NCI-H2196 treated with DMSO at 0.1 percent for 48 hours (cell line): ENCODE results near the gene KHDC1.
A peak's percentile ranks its signal among the peaks of the same experiment; 100 is the strongest.
"Not testable (repeated sequence)": the region's sequence is repeated elsewhere in the genome, so short reads cannot be mapped to it uniquely, and the experiment has no call there.

Experiments used
- DNase-seq: peaks from one replicate; lab custom pipeline; 2025; ENCODE audit not compliant: unreplicated experiment; lab: John Stamatoyannopoulos, UW

Gene KHDC1, protein sequence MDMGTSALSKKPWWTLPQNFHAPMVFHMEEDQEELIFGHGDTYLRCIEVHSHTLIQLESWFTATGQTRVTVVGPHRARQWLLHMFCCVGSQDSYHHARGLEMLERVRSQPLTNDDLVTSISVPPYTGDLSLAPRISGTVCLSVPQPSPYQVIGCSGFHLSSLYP

DNA sequence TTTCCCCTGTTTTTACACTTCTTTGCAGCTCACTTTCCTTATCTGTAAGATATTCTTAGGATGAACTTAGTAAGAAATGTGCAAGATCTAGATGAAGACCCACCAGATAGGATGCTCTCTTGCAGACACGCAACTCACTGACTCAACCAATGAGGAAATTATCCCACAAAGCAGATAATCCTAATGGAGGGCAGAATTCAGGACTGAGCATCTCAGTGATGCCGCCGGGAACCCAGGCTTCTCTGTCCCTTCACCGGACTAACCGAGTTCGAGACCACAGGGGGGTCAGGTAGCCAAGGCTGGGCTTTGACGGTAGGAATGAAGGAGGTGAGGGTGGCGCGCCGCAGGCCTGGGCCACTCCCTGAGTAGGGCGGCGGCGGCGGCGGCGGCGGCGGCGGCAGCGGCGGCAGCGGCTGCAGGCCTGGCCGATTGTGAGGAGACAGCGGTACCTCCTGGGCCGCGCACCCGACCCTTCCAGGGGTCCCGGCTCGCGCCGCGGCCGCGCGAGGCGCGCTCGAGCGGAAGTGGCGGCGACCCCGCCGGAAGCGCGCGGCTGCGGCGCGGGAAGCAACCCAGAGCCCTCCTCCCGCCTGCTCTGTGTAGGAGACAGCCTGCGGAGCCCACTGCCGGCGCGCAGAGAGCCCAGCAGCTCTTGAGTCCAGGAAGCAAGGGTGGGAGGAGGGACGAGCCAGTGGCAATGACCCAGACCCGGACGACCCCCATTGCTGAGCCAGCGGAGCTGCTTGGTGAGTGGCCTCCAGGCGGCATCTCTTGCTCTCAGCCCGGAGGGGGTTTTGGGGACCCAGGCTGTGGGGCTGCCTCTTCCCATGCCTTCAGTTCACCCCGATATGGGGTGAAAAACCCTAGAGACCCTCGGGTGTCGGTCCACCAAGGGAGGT lies at the start of gene KHDC1:
KHDC1 (minus strand) TSS at position 526 of the 899 bp plus-strand sequence. CDS start 20,679 bp downstream, outside the sequence.
- DNase-seq = peak; percentile 29

DNA sequence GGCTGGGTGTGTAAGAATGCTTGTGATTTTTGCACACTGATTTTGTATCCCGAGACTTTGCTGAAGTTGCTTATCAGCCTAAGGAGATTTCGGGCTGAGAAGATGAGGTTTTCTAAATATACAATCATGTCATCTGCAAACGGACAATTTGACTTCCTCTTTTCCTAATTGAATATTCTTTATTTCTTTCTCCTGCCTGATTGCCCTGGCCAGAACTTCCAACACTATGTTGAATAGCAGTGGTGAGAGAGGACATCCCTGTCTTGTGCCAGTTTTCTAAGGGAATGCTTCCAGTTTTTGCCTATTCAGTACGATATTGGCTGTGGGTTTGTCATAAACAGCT lies 47.5 kb upstream of the KHDC1 start:
- DNase-seq = not testable (repeated sequence)

DNA sequence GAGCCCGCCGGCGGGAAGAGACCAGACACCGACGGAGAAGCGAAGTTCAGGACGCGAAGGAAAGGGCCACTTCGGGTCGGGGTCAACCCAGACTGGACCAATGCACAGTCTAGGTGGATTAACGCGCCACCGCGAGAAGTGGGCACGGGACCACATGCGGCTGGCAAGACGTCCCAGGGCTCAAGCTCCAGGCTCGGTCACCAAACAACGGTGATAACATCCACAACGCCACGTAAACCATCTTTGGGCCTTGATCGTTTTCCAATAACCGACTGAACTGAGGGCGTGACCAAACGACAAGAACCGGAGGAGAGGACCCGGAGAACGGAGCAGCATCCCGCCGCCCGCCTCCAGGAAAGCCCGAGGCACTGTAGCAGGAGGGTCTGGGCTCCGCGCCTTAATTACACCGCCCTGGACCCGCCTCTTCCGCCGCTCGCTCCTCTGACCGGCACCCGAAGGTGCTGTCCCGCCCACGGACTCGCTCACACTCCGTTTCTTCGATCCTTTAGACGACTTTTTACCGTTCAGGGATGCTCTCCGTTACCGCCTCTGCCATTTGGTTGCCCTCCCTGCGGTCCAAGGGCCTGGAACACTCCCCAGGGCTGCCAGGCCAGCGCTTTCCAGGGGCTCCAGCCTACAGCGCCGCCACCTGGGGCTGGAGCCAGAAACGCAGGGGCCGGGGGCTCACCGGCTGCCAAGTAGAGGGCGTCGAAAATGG lies 46.9 kb upstream of the KHDC1 start:
- DNase-seq = peak; percentile 37

DNA sequence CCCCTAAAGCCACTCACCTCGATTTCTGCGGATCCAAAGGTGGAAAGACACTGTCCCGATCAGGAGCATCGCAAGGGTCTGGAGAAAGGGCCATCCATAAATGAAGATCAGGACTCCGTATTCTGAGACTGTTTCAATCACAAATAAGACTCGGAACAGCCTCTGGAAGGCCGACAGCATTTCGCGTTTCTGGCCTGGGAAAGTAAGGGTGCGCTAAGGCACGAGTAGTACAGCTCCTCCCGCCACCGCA lies 46.5 kb upstream of the KHDC1 start:
- no peak for DNase-seq

DNA sequence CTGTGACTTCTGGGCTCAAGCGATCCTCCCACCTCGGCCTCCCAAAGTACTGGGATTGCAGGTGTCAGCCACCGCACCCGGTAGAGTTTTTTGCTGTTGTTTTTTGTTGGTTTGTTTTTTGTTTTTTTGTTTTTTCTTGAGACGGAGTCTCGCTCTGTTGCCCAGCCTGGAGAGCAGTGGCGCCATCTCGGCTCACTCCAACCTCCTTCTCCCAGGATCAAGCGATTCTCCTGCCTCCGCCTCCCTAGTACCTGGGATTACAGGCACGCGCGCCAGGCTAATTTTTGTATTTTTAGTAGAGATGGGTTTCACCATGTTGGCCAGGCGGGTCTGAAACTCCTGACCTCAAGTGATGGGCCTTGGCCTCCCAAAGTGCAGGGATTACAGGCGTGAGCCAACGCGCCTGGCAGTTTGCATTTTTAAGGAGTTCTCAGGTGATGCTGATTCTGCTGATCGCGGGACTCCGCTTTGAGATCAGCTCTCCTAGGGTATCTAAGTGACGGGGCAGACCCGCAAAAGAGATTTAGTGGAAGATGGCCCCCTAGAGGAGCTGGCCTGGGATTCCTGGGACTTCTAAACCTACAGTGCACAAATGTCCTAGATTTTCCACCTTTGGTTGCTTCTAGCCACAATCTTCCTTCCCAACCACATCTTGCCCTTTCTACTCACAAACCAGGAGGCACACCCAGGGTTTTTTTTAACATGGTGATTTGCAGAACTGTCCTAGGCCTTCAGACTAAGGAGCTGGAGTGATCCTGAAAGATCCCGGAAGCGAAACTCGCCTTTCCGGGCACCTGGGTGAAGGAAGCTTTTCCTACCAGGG lies 45.9 kb upstream of the KHDC1 start:
- no peak for DNase-seq

DNA sequence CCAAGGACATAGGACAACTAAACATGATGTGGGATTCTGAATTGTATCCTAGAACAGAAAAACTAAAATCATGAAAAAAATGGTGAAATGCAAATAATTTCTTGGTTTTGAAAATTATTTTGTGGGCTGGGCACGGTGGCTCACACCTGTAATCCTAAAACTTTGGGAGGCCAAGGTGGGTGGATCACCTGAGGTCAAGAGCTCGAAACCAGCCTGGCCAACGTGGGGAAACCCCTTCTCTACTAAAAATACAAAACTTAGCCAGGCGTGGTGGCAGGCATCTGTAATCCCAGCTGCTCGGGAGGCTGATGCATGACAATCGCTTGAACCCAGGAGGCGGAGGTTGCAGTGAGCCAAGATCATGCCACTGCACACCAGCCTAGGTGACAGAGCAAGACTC lies 40.8 kb upstream of the KHDC1 start:
- not testable (repeated sequence) for DNase-seq

DNA sequence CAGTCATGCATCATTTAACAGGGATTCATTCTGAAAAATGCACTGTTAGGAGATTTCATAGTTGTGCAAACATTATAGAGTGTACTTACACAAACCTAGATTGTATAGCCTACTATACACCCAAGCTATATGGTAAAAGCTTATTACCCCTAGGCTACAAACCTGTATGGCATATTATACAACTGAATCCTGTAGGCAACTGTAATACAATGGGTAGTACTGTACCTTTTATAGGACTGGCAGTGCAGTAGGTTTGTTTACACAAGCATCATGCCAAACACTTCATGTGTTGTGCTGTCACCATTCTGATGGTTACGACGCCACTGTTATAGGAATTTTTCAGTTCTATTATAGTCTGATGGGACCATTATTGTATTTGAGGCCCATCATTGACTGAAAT lies 39.3 kb upstream of the KHDC1 start:
- DNase-seq = no peak

DNA sequence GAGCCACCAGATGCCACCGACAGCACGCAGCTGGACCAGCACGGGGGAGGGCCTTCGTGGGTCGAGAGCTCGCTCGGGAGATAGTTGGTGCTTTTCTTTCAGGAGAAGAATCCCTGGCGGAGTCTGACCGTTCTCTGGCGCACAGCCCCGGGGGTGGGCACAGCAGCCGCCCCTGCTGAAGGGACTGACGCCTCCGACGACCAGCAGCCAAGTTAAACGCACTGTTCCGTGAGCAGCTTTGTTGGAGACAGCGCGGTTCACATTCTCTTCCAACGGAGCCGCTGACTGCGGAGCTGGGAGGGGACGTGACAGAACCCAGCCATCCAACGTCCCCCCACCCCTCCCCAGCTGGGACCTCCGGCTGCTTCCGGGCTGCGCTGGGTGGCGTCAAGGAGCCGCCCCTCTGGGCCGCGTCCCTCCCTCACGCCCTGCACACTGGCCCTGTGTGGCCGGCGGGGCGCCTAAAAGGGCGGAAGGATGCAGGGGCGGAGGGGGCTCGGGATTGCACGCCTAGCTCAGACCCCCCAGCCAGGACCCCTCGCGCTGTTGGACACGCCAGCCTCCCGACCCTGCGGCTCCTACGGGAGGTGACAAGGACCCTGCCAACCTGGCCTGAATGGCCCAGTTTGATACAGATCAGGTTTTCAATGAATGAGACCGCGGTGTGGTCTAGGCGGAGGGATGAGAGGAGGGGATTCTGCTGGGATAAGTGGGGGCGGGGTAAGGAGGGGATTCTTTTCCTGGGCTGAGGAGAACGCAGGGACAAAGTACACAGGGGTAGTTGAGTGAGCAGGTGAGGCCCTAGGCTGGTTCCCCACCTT lies 36.4 kb upstream of the KHDC1 start:
- DNase-seq = no peak

DNA sequence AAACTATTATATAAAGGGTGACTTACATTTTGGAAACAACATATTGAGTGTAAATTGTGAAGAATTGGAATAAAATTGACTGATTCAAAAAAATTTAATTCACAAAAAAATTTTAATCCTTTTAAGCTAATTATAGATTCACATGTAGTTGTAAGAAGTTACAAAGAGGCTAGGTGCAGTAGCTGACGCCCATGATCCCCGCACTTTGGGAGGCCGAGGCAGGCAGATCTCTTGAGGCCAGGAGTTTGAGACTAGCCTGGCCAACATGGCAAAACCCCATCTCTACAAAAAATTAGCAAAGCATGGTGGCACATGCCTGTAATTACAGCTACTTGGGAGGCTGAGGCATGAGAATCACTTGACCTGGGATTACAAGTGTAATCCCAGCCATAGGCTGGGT lies 30.3 kb upstream of the KHDC1 start:
- DNase-seq = no peak

DNA sequence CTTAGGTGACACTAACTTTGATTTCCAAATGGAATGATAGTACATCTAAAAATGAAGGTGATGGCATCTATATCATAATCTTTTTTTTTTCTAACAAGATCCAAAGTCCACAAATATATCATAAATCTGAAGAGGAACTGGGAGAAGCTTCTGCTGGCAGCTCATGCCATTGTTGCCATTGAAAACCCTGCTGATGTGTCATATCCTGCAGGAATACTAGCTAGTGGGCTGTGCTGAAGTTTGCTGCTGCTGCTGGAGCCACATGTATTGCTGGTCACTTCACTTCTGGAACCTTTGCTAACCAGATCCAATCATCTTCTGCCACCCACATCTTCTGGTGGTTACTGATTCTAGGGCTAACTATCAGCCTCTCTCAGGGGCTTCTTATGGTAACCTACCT lies 27.4 kb upstream of the KHDC1 start:
- DNase-seq = no peak

DNA sequence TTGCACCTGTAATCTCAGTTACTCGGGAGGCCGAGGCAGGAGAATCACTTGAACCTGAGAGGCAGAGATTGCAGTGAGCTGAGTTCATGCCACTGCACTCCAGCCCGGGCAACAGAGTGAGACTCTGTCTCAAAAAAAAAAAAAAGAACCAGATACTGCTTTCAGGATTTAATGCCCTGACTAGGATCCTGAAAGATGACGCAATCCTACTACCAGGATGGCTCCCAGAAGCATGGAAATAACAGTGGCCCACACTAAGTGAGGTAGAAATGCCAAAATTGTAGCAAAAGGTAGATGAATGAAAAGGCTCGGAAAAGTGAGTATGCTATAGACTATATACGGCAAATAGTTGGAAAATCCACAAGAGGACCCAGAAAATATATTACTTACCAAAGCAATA lies 23.8 kb upstream of the KHDC1 start:
- DNase-seq = no peak

DNA sequence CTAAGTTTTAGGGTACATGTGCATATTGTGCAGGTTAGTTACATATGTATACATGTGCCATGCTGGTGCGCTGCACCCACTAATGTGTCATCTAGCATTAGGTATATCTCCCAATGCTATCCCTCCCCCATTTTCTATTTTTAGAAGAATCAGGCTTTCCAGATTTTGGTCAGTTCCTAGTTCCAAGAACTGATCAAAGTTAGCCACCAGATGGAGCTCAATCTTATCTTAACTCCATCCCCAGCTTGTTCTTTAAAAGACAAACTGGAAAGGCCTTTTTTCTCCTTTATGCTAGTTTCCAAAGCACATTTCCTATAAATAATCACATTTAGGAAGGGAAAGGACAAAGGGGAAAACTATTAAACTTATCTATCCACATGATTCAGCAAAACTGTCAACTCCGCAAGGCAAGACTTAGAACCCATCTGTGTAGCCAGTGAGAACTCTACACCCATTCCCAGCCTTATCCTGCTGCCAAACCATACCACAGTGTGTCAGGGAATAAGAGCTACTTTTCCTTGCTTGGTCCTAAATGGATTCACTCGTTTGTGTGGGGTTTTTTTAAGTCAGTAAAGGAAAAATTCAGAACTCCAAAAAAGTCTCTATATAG lies 22.8 kb upstream of the KHDC1 start:
- no peak for DNase-seq

DNA sequence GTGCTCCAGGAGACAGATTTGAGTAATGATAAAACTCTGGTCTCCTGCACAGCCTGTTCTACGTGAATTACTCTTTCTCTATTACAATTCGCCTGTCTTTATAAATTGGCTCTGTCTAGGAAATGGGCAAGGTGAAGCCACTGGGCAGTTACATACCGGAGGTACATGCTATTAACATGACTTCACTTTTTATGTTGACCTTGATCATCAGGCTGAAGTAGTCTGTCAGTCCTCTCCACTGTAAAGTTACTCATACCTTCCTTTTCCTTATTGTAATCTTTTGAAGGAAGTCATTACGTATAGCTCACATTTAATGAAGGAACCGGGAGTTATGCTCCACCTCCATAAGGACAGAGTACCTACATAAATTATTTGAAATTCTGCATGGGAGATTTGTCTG lies 19.9 kb upstream of the KHDC1 start:
- DNase-seq = no peak

DNA sequence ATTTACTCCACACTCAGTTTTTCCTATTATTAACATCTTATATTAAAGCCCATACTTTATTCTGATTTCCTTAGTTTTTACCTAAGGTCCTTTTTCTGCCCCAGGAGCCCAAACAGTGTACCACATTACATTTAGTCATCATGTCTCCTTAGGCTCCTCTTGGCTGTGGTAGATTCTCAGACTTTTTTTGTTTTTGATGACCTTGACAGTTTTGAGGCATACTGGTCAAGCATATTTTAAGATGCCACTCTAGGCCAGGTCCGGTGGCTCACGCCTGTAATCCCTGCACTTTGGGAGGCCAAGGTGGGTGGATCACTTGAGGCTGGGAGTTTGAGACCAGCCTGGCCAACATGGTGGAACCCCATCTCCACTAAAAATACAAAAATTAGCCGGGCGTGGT lies 18.7 kb upstream of the KHDC1 start:
- DNase-seq = not testable (repeated sequence)

DNA sequence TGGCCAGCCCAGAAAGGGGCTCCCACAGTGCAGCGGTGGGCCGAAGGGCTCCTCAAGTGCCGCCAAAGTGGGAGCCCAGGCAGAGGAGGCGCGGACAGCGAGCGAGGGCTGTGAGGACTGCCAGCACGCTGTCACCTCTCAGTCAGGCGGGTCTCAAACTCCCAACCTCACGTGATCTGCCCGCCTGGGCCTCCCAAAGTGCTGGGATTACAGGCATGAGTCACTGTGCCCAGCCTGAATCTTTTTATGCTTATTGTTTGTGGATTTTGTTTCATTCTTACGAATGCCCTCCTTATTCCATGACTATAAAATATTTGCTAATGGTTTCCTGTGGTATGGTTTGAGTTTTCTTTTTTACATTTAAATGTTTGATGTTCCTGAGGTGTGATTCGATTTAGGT lies 6.3 kb upstream of the KHDC1 start:
- not testable (repeated sequence) for DNase-seq

DNA sequence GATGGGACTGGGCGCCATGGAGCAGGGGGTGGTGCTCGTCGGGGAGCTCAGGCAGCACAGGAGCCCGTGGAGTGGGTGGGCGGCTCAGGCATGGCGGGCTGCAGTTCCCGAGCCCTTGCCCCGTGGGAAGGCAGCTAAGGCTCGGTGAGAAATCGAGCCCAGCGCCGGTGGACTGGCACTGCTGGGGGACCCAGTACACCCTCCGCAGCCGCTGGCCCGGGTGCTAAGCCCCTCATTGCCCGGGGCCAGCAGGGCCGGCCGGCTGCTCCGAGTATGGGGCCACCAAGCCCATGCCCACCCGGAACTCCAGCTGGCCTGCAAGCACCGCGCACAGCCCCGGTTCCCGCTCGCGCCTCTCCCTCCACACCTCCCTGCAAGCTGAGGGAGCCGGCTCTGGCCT lies 5.9 kb upstream of the KHDC1 start:
- not testable (repeated sequence) for DNase-seq

DNA sequence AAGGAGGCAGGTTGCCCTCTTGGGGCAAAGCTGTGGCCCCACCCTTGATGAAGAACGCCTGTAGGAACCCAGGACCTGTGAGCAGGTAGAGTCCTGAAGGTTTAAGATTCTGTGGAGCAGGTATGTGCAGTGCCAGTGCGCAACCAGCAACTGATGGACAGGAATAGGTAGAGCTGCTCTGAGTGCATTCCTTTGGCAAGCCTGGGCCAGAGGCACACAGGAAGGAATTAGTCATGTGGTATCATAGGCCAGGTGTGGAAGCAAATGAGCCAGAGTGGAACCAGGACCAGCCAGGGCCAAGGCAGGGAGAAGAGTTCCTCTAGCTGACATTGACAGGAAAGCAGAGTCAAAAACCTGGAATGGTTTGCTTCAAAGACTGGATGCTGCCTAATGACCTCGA lies 1.4 kb upstream of the KHDC1 start:
- DNase-seq = peak; percentile 8

DNA sequence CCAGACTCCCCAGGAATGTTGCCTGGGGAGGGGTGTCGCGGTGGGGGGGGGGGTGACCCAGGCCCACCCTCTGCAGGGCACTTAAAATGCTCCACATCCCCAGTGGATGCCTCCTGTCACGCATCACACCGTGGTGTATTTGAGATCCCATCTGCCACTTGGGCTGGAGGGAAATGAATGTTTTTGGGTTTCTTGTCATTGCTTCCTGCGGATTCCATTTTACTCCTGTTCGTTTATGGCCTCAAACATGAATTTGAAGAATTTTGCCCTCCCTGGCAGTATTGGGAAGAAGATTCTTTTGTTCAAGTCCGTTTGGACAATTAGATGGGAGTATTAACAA lies 544 bp upstream of the KHDC1 start:
- no peak for DNase-seq

DNA sequence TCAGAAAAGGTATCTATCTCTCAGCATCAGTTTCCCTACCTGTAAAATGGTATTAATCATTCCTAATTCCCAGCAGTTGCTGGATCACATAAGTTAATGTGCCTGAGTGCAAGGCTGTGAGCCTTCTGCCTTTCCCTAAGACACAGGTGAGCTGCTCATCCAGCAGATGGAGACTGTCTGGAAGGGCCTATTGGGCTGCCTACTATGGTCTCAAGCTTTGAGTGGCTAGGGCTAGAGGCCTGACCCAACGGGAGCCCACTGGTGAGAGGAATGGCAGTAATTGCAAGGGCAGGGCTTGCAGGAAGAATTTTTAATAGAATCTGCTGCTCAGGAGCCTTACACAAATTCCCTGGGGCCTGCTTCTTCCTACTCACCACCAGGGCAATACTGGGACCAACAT lies 4.3 kb downstream of the KHDC1 start:
- no peak for DNase-seq

DNA sequence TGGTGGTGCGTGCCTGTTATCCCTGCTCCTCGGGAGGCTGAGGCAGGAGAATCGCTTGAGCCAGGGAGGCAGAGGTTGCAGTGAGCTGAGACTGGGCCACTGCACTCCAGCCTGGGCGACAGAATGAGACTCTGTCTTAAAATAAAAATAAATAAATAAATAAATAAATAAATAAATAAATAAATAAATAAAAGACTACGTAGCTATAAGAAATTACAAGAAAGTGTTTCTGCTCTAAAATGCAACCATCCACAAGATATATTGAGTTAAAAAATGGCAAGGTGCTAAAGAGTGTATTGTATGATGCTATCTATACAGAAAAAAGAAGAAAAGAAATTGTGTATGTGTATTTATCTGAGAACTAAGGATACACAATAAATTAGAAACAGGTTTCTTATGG lies 8.7 kb downstream of the KHDC1 start:
- not testable (repeated sequence) for DNase-seq
